ENCODE results near the gene STX5. TPM values are rescaled to one million over a fixed set of nuclear protein-coding genes. Genes with fewer than 3 reads are reported as not detected.
"Not testable (repeated sequence)": the region's sequence is repeated elsewhere in the genome, so short reads cannot be mapped to it uniquely, and the experiment has no call there.

Gene STX5
- polyA plus RNA-seq, result 39.8 TPM

DNA sequence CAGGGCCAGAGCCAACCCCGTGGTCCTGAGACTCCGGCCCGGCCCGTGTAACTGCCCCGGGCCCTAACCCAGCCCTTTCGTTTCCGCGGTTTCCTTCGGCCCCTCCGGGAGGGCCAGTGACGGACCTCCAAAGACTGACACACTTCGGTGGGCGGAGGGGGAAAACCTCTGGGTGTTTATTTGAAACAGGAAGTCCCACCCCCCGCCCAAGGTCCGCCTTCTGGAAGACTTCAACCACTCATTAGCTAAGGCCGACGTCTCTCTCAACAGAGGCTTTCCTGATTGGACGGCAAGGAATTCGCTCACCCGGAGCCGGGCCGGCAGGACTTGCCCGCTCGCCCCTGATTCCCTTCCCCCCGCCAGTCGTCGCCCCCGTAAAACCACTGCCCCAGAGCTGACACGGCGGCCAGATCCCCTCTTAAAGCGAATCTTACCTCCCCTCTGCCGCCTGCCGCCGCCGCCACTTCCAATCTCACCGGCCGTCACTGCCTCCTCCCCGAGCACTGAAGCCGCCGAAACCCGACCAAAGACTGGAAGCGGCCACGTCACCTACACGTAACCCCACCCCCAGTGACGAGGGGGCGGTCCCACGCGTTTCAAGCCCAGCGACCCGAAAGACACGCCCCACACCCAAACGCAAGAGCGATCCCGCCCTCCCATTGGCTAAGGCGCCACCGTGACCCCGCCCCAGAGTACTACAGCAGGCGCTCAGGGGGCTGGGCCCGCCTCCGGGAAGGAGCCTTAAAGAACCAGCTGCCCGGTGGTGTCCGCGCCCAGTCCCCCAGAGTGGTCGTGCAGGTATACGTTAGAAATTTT lies at the start of gene STX5:
STX5 (minus strand) TSS at position 532 of the 816 bp plus-strand sequence. CDS start 808 bp downstream, outside the sequence.
- Mint-ChIP-seq H3K4me3 (peak within 1 kb of the TSS; percentile 93 to 100 (median 96)), H3K4me1 (peaks cover 17 to 28% (median 25%) of the 10 kb centered on the region in 3 donors), H3K36me3 (peaks cover 11% of the 10 kb centered on the region), H3K27ac (peak within 1 kb of the TSS; percentile 94 to 99 (median 99)), H3K27me3 (no peaks in the 10 kb centered on the region), H3K9me3 (no peaks in the 10 kb centered on the region)

GRCh38 chr11:62880803-62881578 lies 49.1 kb upstream of the STX5 start, which contains the start of gene SLC3A2:
Gene SLC3A2, plus strand, starts transcription at chr11:62880896. Its CDS starts 128 bp downstream, at chr11:62881024.
- peak within 1 kb of the TSS; percentile 99 to 100 (median 100) for H3K4me3 Mint-ChIP-seq
- peaks cover 24 to 52% (median 27%) of the 10 kb centered on the region in 3 donors for H3K4me1 Mint-ChIP-seq
- H3K36me3 Mint-ChIP-seq, result peaks cover 8% of the 10 kb centered on the region
- peak within 1 kb of the TSS; percentile 98 to 100 (median 100) for H3K27ac Mint-ChIP-seq
- H3K9me3 Mint-ChIP-seq, result no peaks in the 10 kb centered on the region
- H3K27me3 Mint-ChIP-seq, result no peaks in the 10 kb centered on the region

DNA sequence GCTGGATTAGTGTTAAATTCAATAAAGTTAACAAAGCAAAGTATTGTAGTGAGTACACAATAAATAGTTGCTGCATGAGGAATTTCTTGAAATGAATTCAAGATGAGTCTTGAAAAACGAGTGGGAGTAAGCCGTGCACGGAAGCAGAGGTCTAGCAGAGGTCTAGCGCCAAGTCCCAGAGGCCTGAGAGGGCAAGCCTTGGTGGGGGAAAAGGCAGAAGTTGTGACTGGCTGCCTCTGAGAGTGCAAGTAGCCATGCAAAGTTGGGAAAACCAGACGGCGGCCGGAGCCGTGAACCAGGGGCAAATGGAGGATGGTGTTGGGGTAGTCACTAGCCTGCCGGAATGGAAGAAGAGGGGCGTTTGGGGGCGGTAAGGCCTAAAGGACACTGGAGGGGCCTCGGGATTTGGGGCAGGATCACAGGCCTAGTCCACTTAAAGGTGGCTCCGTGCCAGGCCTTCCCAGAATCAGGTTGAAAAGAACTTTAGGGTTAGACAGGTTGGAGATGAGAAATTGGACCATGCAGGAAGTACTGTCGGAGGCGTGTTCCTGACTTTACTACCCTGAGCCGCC lies 48.5 kb upstream of the STX5 start:
- Mint-ChIP-seq H3K27ac (peak overlapping the region; percentile 98 to 100 (median 100)), H3K9me3 (no peaks in the 10 kb centered on the region), H3K36me3 (peaks cover 8% of the 10 kb centered on the region), H3K27me3 (no peaks in the 10 kb centered on the region), H3K4me3 (peak overlapping the region; percentile 99 to 100 (median 100)), H3K4me1 (peaks cover 24 to 54% (median 25%) of the 10 kb centered on the region in 3 donors)

DNA sequence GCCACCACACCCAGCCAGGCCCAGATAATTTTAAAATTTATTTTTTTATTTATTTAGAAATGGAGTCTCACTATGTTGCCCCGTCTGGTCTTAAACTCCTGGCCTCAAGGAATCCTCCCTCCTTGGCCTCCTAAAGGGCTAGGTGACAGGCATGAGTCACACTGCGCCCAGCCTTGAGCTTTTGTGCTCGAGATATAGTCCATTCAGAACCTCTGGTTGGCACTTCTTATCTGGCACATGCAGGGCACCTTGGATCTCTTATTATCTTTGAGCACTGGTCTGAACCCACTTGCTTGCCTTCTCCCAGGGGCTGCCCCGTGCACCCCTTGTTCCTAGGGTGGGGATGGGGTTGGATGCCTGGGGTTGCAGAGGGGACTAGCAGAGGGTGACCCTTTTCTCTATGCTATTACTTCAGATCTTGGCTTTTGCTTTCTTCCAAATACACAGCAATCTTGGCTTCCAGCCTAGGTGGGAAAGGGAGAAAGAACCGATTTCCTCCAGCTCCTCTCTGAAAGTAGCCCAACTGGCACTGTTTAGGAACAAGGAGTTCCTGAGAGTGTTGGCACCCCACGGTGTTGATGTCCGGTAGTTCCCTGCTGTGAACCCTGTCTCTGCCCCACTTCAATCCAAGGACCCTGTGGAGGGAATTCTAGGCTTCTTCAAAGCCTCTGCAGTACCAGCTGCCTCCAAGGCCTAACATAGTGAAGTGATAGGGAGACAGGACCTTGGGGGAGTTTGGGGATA lies 47.6 kb upstream of the STX5 start:
- peak overlapping the region in 1 of 3 donors; percentile 98 for H3K27ac Mint-ChIP-seq
- H3K9me3 Mint-ChIP-seq, result no peaks in the 10 kb centered on the region
- H3K36me3 Mint-ChIP-seq, result peaks cover 8% of the 10 kb centered on the region
- peak overlapping the region; percentile 99 to 100 (median 100) for H3K4me3 Mint-ChIP-seq
- peaks cover 24 to 54% (median 25%) of the 10 kb centered on the region in 3 donors for H3K4me1 Mint-ChIP-seq
- no peaks in the 10 kb centered on the region for H3K27me3 Mint-ChIP-seq

DNA sequence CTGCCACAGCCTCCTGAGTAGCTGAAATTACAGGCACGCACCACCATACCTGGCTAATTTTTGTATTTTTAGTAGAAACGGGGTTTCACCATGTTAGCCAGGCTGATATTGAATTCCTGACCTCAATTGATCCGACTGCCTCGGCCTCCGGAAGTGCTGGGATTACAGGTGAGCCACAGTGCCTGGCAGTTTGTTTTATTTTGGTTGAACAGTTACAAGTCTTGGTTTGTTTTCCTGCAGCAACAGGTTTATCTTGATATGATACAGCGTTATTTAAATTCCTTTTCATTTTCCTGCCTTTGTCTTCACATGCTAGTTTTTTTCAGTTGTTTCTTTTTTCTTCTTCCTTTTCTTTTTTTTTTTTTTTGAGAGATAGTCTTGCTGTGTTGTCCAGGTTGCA lies 44.9 kb upstream of the STX5 start:
- peak overlapping the region in 1 of 4 donors; percentile 61 for H3K4me3 Mint-ChIP-seq
- no peaks in the 10 kb centered on the region for H3K36me3 Mint-ChIP-seq
- no peaks in the 10 kb centered on the region for H3K27me3 Mint-ChIP-seq
- peaks cover 8 to 30% (median 11%) of the 10 kb centered on the region in 3 donors for H3K4me1 Mint-ChIP-seq
- H3K9me3 Mint-ChIP-seq, result no peaks in the 10 kb centered on the region
- H3K27ac Mint-ChIP-seq, result peak overlapping the region in 1 of 3 donors; percentile 27

GRCh38 chr11:62875698-62876478 lies 44.0 kb upstream of the STX5 start:
- Mint-ChIP-seq H3K27ac (peak overlapping the region in 1 of 3 donors; percentile 93), H3K4me1 (peaks cover 8 to 23% (median 11%) of the 10 kb centered on the region in 3 donors), H3K9me3 (no peaks in the 10 kb centered on the region), H3K27me3 (no peaks in the 10 kb centered on the region), H3K36me3 (no peaks in the 10 kb centered on the region), H3K4me3 (peak overlapping the region in 1 of 4 donors; percentile 61)

DNA sequence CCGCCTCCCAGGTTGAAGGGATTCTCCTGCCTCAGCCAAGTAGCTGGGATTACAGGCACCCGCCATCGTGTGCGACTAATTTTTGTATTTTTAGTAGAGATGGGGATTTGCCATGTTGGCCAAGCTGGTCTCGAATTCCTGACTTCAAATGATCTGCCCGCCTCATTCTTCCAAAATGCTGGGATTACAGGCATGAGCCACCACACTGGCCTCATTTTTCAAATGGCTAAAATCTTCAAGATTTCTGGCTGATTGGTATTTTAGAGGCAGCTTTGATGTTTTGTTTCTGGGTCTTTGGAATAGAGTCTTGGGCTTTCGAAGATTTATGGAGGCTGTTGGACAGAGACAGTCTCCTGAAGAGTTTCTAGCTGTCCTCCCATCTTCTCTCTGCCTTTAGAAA lies 43.0 kb upstream of the STX5 start:
- H3K27me3 Mint-ChIP-seq, result no peaks in the 10 kb centered on the region
- no peaks in the 10 kb centered on the region for H3K36me3 Mint-ChIP-seq
- H3K4me1 Mint-ChIP-seq, result peaks cover 4 to 13% (median 4%) of the 10 kb centered on the region in 3 donors
- H3K4me3 Mint-ChIP-seq, result no peak overlapping the region
- H3K9me3 Mint-ChIP-seq, result no peaks in the 10 kb centered on the region
- no peak overlapping the region for H3K27ac Mint-ChIP-seq

- no peak overlapping the region for H3K4me3 Mint-ChIP-seq
- peaks cover 5 to 11% (median 5%) of the 10 kb centered on the region in 3 donors for H3K4me1 Mint-ChIP-seq
- no peaks in the 10 kb centered on the region for H3K36me3 Mint-ChIP-seq
- H3K27me3 Mint-ChIP-seq, result no peaks in the 10 kb centered on the region
- no peaks in the 10 kb centered on the region for H3K9me3 Mint-ChIP-seq
- H3K27ac Mint-ChIP-seq, result no peak overlapping the region
These were observed 33.8 kb upstream of the STX5 start for GRCh38 chr11:62865635-62866034.

DNA sequence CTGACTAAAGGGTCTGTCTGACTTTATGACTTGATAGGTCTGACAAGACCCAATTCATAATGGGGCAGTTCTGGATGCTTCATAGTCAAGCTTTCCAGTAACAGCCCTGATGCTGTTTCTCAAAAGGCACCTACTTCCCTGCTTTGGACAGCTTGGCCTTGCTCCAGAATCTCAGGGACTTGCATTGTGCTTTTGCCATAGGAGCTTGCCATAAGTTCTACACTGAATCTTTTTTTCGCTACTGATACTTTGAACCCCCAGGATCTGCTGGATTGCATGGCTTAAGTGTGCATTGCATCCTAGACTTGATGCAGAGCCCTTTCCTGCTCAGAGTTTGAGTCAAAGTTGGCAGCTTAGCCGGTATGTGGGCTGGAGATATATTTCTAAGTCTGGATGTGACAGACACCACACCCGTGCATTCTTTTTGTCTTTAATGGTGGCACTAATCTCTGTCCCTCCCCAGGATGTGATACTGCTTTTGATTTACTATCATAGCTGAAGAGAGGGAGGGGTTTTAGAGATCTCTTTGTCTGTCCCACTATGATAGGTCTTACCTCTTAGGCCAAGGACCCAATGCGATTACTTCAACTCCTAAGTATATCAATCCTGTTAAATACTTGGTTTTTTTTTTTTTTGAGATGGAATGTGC lies 32.0 kb upstream of the STX5 start:
- Mint-ChIP-seq H3K9me3 (no peaks in the 10 kb centered on the region), H3K4me3 (no peak overlapping the region), H3K4me1 (peaks cover 5 to 11% (median 5%) of the 10 kb centered on the region in 3 donors), H3K27me3 (no peaks in the 10 kb centered on the region), H3K27ac (no peak overlapping the region), H3K36me3 (no peaks in the 10 kb centered on the region)

GRCh38 chr11:62861564-62862192 lies 29.8 kb upstream of the STX5 start:
- H3K36me3 Mint-ChIP-seq, H3K27me3 Mint-ChIP-seq, H3K9me3 Mint-ChIP-seq: not testable (repeated sequence)
- H3K4me3 Mint-ChIP-seq, result peak overlapping the region in 1 of 4 donors; percentile 34
- peaks cover 5 to 20% (median 9%) of the 10 kb centered on the region in 3 donors for H3K4me1 Mint-ChIP-seq
- H3K27ac Mint-ChIP-seq, result peak overlapping the region in 1 of 3 donors; percentile 82

DNA sequence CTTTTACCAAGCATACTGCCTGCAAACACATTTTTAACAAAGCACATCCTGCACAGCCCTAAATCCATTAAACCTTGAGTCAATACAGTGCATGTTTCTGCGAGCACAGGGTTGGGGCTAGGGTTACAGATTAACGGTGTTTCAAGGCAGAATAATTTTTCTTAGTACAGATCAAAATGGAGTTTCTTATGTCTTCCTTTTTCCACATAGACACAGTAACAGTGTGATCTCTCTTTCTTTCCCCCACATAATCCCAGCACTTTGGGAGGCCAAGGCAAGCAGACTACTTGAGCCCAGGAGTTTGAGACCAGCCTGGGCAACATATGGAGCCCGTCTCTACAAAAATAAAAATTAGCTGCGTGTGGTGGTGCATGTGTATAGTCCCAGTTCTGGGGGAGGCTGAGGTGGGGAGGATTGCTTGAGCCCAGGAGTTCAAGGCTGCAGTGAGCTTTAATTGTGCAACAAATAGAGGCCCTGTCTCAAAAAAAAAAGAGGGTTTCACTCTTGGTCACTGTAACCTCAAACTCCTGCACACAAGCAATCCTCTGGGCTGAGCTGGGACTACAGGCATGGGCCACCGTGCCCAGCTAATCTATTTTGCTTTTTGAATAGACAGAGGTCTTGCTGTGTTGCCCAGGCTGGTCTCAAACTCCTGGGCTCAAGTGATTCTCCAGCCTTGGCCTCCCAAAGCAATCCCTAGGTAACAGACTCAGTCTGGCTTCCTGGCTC lies 29.1 kb upstream of the STX5 start:
- Mint-ChIP-seq H3K4me3 (peak overlapping the region in 1 of 4 donors; percentile 34), H3K27ac (peak overlapping the region in 1 of 3 donors; percentile 82), H3K4me1 (peaks cover 7 to 20% (median 13%) of the 10 kb centered on the region in 3 donors), H3K36me3 (no peaks in the 10 kb centered on the region), H3K9me3 (no peaks in the 10 kb centered on the region), H3K27me3 (no peaks in the 10 kb centered on the region)

- peak overlapping the region in 1 of 4 donors; percentile 36 for H3K4me3 Mint-ChIP-seq
- not testable (repeated sequence) for H3K27me3 Mint-ChIP-seq, H3K36me3 Mint-ChIP-seq, H3K9me3 Mint-ChIP-seq, H3K27ac Mint-ChIP-seq
- H3K4me1 Mint-ChIP-seq, result peaks cover 19 to 24% (median 22%) of the 10 kb centered on the region in 3 donors
These were observed 27.4 kb upstream of the STX5 start for GRCh38 chr11:62859281-62859703.

Measured in IgD-negative memory B cell (primary cell).